Sigmoid colon (tissue), 4 donors: ENCODE measurements around the gene ZNF426.

ENCODE experiments used
- CTCF ChIP-seq, 4 experiments: fragments of 450-650 bp in 3 of 4; fragments of 200-600 bp in 1 of 4; IDR thresholded peaks; one replicate each; pipeline ENCODE4 v1.5.1; 2016 to 2019; ENCODE audit warnings: antibody characterized with exemption in 4 of 4, mild to moderate bottlenecking in 3 of 4, moderate library complexity in 2 of 4
- EP300 ChIP-seq, 4 donors: sonication (generic); formaldehyde crosslinking; IDR thresholded peaks; one replicate each; pipeline ENCODE4 v1.6.1; 2017; ENCODE audit warnings: antibody characterized with exemption in 4 of 4
- POLR2A ChIP-seq, 2 donors: fragments of 450-650 bp; IDR thresholded peaks; one replicate each; pipeline ENCODE4 v1.6.1; 2016; ENCODE audit warnings: antibody characterized with exemption in 2 of 2, mild to moderate bottlenecking in 2 of 2, moderate library complexity in 2 of 2
- POLR2AphosphoS5 ChIP-seq, 4 donors: sonication (generic); formaldehyde crosslinking; IDR thresholded peaks; one replicate each; pipeline ENCODE4 v1.6.1; 2017; ENCODE audit warnings: antibody characterized with exemption in 4 of 4

- no peak for TF ChIP-seq POLR2AphosphoS5 (IDR thresholded peaks at IDR 0.05)
- TF ChIP-seq POLR2A (IDR thresholded peaks at IDR 0.05), result no peak
- no peak for TF ChIP-seq CTCF (IDR thresholded peaks at IDR 0.05)
- no peak for TF ChIP-seq EP300 (IDR thresholded peaks at IDR 0.05)
Observed at GRCh38 chr19:9535934-9536333, 2.5 kb downstream of the ZNF426 start.
